ENCODE results near the gene TIPIN.

DNA sequence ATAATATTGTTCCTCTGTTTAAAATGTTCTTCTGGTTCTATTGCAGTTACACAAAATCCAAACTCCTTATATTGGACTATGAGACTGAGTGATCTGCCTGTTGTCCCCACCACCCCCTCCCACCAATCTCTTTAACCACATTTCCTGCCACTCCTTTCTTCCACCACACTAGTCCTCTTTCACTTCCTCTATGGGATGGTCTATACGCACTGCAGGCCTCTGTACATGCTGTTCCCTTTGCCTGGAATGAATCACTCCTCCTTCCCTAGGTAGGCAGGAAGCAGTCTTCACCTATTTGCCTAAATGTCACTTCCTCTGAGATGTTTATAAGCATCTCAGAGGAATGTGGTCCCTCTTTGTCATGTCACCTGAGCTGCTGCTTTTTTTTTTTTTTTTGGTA is 34.2 kb upstream of the TIPIN start:
- TF ChIP-seq, protein P1, sequence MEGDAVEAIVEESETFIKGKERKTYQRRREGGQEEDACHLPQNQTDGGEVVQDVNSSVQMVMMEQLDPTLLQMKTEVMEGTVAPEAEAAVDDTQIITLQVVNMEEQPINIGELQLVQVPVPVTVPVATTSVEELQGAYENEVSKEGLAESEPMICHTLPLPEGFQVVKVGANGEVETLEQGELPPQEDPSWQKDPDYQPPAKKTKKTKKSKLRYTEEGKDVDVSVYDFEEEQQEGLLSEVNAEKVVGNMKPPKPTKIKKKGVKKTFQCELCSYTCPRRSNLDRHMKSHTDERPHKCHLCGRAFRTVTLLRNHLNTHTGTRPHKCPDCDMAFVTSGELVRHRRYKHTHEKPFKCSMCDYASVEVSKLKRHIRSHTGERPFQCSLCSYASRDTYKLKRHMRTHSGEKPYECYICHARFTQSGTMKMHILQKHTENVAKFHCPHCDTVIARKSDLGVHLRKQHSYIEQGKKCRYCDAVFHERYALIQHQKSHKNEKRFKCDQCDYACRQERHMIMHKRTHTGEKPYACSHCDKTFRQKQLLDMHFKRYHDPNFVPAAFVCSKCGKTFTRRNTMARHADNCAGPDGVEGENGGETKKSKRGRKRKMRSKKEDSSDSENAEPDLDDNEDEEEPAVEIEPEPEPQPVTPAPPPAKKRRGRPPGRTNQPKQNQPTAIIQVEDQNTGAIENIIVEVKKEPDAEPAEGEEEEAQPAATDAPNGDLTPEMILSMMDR (IDR thresholded peaks at IDR 0.05; ENCODE audit: poor library complexity), result no peak
- no peak for TF ChIP-seq EZH2 (IDR thresholded peaks at IDR 0.05; ENCODE audit: borderline replicate concordance)
